RWPE2 (cell line): ENCODE measurements around the gene PNPLA2.
A peak's percentile ranks its signal among the peaks of the same experiment; 100 is the strongest.

Experiments
- ATAC-seq: fragments of 200-7000 bp; cut with Tn5 transposase; 3 replicates; pipeline ENCODE4 v1.9.1; 2021; ENCODE audit warnings: low read depth
- DNase-seq: peaks from one replicate; pipeline ENCODE4 v3.0.0-alpha.2; 2020; ENCODE audit warnings: low spot score
- H3K27ac ChIP-seq: fragments of 450-650 bp; 2 replicates; pipeline ENCODE4 v1.5.1; 2017; ENCODE audit warnings: mild to moderate bottlenecking; ENCODE audit not compliant: poor library complexity, severe bottlenecking
- H3K27me3 ChIP-seq: fragments of 250-450 bp; sonication (Bioruptor Pico); 2 replicates; pipeline ENCODE4 v1.5.1; 2021; ENCODE audit warnings: mild to moderate bottlenecking, moderate library complexity; ENCODE audit not compliant: insufficient read depth, poor library complexity, severe bottlenecking
- H3K36me3 ChIP-seq: fragments of 250-450 bp; sonication (Bioruptor Pico); 2 replicates; pipeline ENCODE4 v1.5.1; 2020; ENCODE audit warnings: low read depth, mild to moderate bottlenecking, moderate library complexity
- H3K4me1 ChIP-seq: fragments of 250-450 bp; sonication (Bioruptor Pico); 2 replicates; pipeline ENCODE4 v1.5.1; 2021; ENCODE audit warnings: mild to moderate bottlenecking, moderate library complexity; ENCODE audit not compliant: insufficient read depth, poor library complexity, severe bottlenecking
- H3K4me3 ChIP-seq: fragments of 250-450 bp; sonication (Bioruptor Pico); 2 replicates; pipeline ENCODE4 v1.5.1; 2021; ENCODE audit warnings: mild to moderate bottlenecking, moderate library complexity; ENCODE audit not compliant: severe bottlenecking
- H3K9me3 ChIP-seq: fragments of 250-450 bp; sonication (Bioruptor Pico); 2 replicates; pipeline ENCODE4 v1.5.1; 2021; ENCODE audit warnings: mild to moderate bottlenecking, moderate library complexity; ENCODE audit not compliant: severe bottlenecking
- TF ChIP-seq, protein P1 (sequence below): fragments of 450-650 bp; IDR thresholded peaks from one replicate; pipeline ENCODE4 v1.5.1; 2017; ENCODE audit warnings: mild to moderate bottlenecking, moderate library complexity; ENCODE audit not compliant: poor library complexity, severe bottlenecking

PNPLA2 gene, protein sequence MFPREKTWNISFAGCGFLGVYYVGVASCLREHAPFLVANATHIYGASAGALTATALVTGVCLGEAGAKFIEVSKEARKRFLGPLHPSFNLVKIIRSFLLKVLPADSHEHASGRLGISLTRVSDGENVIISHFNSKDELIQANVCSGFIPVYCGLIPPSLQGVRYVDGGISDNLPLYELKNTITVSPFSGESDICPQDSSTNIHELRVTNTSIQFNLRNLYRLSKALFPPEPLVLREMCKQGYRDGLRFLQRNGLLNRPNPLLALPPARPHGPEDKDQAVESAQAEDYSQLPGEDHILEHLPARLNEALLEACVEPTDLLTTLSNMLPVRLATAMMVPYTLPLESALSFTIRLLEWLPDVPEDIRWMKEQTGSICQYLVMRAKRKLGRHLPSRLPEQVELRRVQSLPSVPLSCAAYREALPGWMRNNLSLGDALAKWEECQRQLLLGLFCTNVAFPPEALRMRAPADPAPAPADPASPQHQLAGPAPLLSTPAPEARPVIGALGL

DNA sequence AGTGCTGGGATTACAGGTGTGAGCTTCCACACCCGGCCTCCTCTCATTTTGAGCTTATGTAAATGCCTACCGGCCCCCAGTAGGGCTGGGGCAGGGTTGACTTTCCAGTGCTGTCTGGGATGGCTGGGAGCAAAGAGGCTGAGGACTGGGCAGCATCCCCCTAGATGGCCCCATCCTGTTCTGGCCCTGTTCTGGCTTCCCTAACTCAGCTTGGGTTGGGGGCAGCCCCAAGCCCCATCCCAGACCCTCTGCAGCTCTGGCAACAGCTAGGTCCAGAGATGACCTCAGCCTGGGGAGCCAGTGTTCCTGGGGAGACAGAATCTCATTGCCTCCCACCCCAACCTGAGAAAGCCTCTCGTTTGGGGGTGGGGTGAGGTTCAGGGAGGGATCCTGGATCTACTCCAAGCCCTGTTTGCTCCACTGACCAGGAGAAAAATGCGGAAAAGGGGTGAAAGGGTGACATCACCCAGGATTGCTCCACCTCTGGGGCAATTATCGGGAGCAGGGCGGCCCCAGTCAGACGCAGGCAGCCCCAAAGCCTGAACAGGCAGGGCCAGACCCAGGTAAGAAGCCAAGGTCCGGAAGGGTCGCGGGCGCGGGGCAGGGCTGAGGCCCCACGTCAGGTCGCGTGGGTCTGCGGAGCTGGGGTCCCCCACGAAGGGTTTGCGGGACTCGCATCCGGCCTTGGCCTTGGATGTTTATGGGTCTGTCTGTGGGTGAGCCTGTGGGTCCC, at the start of gene PNPLA2:
PNPLA2 (plus strand) TSS at position 519 of the 733 bp plus-strand sequence. CDS start 805 bp downstream, outside the sequence.
- Histone ChIP-seq H3K36me3 (peaks cover 4% of the 10 kb centered on the region), H3K9me3 (no peaks in the 10 kb centered on the region), H3K27ac (peak within 1 kb of the TSS; percentile 77), H3K27me3 (no peaks in the 10 kb centered on the region), H3K4me1 (peaks cover 15% of the 10 kb centered on the region), H3K4me3 (peak within 1 kb of the TSS; percentile 80)
- ATAC-seq (peak; percentile 26), DNase-seq (no peak)
- TF ChIP-seq, protein P1, sequence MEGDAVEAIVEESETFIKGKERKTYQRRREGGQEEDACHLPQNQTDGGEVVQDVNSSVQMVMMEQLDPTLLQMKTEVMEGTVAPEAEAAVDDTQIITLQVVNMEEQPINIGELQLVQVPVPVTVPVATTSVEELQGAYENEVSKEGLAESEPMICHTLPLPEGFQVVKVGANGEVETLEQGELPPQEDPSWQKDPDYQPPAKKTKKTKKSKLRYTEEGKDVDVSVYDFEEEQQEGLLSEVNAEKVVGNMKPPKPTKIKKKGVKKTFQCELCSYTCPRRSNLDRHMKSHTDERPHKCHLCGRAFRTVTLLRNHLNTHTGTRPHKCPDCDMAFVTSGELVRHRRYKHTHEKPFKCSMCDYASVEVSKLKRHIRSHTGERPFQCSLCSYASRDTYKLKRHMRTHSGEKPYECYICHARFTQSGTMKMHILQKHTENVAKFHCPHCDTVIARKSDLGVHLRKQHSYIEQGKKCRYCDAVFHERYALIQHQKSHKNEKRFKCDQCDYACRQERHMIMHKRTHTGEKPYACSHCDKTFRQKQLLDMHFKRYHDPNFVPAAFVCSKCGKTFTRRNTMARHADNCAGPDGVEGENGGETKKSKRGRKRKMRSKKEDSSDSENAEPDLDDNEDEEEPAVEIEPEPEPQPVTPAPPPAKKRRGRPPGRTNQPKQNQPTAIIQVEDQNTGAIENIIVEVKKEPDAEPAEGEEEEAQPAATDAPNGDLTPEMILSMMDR = no peak

DNA sequence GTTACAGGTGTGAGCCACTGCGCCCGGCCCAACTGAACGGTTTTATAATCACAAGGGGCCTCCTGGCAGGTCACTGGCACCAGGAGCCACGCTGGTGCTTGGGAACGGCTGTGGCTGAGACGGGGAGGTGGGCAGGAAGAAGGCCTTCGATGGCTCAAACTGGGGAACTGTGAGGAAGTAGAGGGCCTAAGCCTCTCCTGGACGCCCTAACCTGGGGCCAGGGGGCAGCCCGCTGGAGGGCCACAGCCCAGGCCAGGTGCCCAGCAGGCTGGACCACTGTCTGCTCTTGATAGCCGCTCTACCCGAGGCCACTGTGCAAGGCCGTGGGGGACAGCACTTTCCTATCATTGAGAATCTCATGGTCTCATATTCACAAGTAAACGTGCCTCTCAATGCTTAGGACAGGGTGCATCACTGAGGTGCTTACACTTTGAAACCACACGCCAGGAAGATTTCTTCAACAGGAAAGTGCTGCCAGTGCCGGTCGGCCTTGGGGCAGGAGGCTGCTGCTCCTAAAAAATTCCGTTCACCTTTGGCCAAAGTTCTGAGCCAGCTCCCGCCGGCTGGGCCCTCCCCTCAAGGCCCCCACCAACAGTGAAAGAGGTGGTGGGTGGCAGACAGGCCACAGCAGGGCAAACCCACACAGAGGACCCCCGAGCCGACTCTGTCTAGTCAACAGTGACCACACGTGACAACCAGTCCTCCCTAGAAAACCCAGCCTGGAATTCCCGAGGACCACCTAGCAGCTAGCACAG, 48.6 kb upstream of the PNPLA2 start:
- ATAC-seq (no peak), DNase-seq (peak; percentile 62)
- no peaks in the 10 kb centered on the region for H3K4me1 ChIP-seq
- H3K4me3 ChIP-seq = no peak overlapping the region
- TF ChIP-seq, protein P1 = no peak
- H3K36me3 ChIP-seq = peaks cover 90% of the 10 kb centered on the region
- H3K27ac ChIP-seq = no peak overlapping the region
- no peaks in the 10 kb centered on the region for H3K27me3 ChIP-seq
- no peaks in the 10 kb centered on the region for H3K9me3 ChIP-seq

DNA sequence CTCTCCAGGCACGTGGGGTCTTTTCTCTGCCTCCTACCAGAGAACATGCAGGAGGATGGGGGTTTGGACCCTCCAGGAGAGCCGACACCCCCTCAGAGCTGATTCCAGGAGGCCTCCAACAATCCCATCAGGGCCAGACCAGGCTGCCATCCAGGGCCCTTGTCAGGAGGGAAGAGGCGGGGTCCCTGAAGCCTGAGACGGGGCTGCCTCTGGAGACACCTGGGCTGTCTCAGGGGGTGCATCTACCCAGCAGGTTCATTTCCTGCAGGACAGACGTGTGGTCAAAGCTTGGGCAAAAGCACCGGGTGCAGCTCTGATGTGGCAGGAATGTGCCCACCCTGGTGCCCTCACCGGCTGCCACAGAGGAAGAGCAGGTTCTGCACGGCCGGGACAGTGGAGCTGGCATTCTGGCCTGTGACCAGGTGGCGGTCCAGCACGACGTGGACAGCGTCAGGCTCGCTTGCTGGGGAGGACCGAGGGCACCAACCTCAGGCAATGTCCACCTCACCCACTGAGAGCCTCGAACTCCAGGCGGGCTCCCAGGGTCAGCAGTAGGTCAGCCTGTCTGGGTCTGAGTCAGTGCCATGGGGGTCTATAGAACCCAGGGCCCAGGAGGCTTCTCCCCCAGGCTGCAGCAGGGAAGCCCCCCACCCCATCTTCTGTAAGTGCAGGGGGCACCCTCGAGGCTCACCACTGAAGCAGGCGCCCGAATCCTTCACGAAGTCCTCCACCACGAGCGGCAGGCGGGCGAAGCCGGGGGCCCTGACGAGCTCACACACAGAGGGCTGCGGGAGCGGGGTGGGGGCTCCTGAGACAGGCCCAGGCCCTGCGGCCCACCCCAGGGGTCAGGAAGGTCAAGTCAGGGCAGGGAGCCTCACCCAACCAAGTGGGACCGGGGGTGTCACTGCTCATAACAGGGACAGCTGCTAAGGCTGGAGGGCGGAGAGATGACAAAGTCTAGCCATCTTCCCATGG, 47.8 kb upstream of the PNPLA2 start:
- no peaks in the 10 kb centered on the region for H3K27me3 ChIP-seq
- no peaks in the 10 kb centered on the region for H3K9me3 ChIP-seq
- peaks cover 82% of the 10 kb centered on the region for H3K36me3 ChIP-seq
- ATAC-seq = no peak
- DNase-seq = peak; percentile 66
- no peak overlapping the region for H3K27ac ChIP-seq
- H3K4me1 ChIP-seq = peaks cover 5% of the 10 kb centered on the region
- TF ChIP-seq, protein P1 = no peak
- no peak overlapping the region for H3K4me3 ChIP-seq

DNA sequence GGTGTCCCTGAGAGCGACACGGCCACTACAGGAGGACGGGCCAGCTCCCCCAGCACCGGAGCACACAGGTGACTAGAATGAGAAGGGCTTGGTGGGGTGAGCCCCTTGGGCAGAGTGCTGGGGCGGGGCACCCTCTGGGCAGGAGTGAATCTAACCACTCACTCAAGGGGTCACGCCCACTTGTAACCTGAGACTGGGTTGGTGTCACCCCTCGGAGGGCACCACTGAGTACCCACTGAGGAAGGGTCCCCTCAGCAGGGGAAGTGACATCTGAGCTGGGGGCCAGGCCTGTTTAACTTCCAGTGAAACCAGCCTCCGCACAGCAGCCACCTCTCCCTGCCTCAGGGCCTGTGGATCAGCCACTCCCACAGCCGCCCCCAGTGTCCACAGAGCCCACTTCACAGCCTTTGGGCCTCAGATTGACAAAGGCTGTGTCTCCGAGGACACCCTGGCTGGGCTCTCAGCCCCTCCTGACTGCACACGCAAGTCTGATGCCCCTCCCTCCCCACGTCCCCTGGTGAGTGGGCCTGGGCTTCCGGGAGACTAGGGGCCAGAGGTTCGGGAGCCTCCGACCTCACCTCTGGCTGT, 47.0 kb upstream of the PNPLA2 start:
- no peak for ATAC-seq
- no peak overlapping the region for H3K27ac ChIP-seq
- H3K27me3 ChIP-seq = no peaks in the 10 kb centered on the region
- no peak overlapping the region for H3K4me3 ChIP-seq
- peaks cover 5% of the 10 kb centered on the region for H3K4me1 ChIP-seq
- DNase-seq = no peak
- no peaks in the 10 kb centered on the region for H3K9me3 ChIP-seq
- peaks cover 74% of the 10 kb centered on the region for H3K36me3 ChIP-seq
- TF ChIP-seq, protein P1 = no peak
